CD4-positive, alpha-beta T cell treated with Interferon alpha-2 for 1 hour (primary cell): ENCODE results near the gene SCAMP1.
"Not testable (repeated sequence)": the region's sequence is repeated elsewhere in the genome, so short reads cannot be mapped to it uniquely, and the experiment has no call there.

ENCODE experiments used
- DNase-seq, 2 donors: peaks; one replicate each; pipeline ENCODE4 v3.0.0-alpha.2; 2020 to 2022

The SCAMP1 gene

DNA sequence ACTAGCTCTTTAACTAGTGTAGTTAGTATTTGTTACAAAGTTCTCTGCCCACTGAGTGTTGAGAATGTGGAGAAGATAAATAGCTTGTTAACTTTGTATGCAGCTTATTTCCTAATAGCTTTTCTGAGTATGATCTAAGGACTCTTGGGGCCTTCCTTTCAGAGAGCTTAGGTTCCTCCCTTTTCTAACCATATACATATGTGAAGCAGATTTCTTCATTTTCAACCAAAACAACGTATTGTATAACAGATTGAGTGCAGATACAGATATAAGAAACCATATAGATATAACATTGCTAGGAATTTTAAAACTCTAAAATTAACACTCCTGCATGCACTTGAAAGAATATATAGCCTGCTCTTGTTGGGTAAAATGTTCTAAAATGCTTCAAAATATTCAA lies 70.4 kb downstream of the SCAMP1 start:
- no peak for DNase-seq

DNA sequence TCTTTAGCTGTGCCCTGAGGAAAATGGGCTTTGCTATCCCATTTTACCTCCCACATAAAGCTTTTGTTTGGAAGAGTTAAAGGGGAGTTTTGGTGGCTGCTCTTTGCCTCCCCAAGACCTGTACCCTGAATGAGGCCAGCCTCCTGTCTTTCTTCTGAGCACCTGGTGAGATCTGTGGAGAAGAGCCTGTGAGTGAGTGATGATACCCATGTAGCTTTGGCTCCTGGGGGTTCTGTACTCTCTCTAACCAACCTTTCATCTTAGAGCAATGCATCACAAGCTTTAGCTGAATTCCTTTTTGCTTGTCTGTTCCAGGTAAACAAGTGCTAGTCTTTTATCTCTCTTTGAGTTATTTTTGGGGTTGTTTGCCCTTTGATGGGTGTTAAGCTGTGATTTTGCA lies 73.6 kb downstream of the SCAMP1 start:
- no peak for DNase-seq

DNA sequence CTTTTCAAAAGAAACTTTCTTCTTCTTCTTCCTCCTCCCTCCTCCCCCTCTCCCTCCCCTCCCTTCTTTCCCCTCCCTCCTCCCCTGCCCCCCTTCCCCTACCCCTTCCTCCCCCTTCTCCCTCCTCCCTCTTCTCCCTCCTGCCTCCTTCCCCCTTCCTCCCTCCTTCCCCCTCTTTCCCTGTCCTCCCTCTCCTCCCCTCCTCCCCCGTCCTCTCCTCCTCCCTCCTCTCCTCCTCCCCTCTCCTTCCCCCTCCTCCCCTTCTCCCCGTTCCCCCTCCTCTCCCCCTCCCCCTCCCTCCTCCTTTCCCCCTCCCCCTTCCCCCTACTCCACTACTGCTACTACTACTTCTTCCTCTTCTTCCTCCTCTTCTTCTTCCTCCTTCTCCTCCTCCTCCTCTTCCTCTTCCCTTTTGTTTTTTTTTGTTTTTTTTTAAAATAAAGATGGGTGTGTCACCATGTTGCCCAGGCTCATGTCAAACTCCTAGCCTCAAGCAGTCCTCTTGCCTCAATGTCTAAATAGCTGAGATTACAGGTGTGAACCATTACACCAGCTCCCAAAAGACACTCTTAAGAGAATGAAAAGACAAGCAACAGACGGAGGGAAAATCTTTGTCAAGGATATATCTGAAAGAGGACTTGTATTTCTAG lies 87.5 kb downstream of the SCAMP1 start:
- no peak for DNase-seq

DNA sequence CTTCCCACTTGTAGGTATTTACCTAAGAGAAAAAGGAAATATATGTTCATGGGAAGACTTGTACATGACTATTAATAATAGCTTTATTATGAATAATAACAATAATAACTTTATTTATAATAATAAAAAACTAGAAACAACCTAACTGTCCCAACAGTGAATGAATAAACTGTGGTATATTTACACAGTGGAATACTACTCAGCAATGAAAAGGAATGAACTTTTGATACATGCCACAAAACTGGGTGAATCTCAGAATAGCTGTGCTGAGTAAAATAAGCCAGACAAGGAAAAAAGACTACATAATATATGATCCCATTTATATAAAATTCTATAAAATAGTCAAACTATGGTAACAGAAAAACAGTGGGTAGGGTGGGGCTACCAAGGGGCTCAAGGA lies 88.7 kb downstream of the SCAMP1 start:
- DNase-seq, result no peak

DNA sequence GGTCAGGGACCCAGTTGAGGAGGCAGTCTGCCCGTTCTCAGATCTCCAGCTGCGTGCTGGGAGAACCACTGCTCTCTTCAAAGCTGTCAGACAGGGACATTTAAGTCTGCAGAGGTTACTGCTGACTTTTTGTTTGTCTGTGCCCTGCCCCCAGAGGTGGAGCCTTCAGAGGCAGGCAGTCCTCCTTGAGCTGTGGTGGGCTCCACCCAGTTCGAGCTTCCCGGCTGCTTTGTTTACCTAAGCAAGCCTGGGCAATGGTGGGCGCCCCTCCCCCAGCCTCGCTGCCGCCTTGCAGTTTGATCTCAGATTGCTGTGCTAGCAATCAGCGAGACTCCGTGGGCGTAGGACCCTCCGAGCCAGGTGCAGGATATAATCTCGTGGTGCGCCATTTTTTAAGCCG lies 97.1 kb downstream of the SCAMP1 start:
- not testable (repeated sequence) for DNase-seq

DNA sequence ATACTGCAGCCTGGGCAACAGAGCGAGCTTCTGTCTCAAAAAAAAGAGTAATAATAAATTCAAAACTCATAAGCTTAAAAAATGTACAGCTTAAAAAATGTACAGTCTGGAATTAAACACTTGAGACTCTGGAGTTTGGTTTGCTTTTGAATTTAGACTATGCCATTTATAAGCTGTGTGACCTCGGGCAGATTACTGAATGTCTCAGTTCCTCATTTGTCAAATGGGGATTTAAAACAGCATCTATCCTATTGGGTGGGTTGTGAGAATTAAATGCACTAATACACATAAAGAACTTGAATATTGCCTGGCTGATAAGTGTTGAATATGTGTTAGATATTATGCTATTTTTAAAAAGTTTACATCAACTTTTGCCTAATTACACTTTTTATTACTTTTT lies 98.4 kb downstream of the SCAMP1 start:
- DNase-seq, result no peak

DNA sequence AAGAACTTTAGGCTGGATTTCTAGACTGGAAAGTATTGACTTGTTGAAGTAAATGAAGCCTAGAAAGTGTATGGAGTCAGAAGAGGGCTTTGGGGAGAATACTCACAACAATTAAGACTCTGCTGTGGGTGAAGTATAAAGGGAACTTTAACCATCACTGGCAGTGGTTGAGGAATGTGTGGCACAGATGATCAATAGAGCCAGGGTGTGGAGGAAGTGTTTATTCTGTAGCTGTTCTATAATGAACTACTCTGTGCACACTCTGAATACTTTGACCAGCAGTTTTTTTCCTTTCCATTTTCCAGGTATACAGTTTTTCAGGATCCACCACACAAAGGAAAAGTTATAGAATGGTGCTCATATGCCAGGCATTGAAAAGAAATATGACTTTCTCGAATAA lies 106.7 kb downstream of the SCAMP1 start:
- DNase-seq, result no peak

DNA sequence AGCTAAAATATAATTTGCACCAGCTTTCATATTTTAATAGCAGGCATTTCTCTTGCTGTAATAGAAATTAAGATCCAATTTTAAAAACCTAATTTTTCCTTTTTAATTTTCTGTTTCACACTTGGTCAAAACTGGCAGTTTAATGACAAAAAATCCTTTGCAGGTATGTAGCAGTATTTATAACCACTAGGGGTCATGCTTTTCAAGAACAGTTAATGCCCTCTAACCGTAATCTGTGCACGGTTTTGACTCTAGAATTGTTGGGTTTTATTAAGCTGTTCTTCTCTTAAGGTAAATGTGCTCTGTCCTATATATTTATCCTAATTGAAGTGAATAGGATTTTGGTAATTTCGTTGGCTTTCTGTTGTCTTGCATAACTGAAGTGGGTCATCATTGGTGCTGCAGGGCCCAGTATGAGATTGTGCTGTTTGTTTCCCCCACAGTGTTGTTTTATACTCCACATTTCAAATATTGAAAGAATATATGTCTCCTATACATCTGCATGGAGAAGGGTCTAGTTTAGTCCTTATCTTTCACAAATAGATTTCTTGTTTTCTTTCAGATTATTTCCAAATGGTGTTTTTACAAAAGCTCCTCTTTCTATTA lies 107.4 kb downstream of the SCAMP1 start:
- DNase-seq, result peak in 1 of 2 donors; percentile 10

DNA sequence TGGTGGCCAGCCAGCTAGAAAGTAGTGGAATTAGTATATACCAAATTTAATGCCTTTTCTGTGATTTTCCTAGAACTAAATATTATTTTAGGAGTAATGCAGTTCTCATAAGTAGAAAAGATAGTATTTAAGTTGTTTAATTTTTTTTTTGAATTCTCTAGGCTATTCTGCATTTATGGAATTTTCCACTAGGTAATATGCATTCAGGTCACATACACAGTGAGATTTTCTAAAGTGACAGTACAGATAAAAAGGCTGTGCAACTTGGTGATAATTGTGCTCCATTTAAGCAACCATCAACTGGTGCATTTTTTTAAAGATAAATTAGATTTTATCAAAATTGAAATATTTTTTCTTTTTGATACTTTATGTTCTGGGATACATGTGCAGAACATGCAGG lies 111.5 kb downstream of the SCAMP1 start:
- DNase-seq, result no peak

DNA sequence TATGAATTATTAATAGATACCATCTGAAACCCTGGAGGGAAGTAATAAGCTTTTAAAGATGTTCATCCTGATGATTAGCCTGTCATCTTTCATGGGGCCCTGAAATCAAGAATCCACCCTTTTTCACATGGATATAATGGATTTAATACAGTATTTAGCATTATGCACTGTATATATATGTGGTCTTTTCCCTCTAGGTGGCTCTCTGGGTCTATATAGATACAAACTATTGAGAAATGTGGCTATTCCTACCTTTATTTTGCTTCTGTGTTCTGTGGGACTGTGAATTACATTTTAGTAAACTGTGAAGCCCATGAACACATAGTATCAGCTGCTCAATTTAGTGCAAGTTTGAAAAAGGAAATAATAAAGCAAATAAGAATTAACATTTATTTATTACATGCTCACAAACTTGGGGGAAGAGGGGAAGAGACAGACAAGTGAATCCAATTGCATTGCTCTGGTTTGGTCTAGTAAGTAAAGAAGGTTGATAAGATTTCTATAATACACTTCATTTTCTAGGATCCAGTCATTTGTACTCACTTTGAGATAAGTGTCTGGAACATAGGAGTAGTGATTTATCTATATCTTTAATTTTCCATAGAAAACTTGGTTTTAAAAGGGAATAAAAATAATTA lies 112.2 kb downstream of the SCAMP1 start:
- DNase-seq, result no peak

DNA sequence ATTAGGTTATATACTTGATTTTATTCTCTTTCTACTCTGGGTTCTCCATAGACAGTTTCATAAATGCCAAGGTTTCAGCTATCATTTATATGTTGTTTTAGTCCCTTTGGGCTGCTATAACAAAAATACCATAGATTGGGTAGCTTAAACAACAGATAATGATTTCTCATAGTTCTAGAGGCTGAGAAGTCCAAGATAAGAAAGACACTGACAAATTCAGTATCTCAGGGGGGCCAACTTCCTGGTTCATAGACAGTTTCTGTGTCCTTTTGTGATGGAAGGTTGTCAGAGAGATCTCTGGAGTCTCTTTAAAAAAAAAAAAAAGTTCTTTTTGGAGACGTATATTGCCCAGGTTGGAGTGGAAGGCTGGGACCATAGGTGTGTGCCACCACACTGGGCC lies 113.3 kb downstream of the SCAMP1 start:
- no peak for DNase-seq

DNA sequence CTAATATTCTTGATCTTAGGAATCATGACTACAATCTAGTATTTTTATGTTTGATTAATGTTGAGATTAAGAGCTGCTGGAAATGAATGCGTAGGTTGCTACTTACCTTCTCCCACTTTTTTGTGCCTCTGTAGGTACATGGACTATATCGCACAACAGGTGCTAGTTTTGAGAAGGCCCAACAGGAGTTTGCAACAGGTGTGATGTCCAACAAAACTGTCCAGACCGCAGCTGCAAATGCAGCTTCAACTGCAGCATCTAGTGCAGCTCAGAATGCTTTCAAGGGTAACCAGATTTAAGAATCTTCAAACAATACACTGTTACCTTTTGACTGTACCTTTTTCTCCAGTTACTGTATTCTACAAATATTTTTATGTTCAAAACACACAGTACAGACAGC lies 115.0 kb downstream of the SCAMP1 start:
- DNase-seq, result no peak

DNA sequence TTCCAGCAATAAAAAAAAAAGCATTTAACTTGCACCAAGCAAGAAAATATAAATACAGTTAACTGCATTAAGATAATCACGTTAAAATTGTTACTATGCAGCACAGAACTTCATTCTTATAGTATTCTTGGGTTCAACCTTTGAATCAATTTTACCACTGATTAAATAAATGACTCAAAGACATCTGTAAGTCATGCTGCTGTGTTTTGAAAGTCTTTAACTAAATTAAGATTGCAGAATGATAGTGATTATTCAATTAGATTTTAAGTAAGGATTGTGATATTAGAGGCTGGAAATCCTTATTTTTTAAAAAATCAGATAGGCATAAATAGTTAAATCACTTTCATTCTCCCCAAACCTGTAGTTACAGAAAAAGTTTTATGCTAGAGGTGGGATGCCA lies 116.4 kb downstream of the SCAMP1 start:
- DNase-seq, result no peak

DNA sequence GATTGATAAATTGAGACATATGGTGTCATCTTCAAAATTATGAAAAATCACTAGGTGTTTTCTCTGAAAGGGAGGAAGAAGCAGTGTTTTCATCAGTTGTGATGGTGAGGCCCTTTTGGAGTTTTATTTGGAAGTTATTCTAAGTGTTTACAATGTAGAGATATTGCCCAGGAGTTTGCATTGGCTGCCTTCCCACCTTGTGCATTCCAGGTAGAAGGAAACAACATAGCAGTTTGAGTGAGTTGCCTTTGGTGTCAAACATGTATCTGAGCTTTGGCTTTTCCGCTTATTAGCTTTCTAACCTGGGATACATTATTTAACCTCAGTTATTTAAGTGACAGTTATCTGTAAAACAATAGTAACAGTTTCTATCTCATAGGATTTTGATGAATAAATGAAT lies 122.5 kb downstream of the SCAMP1 start:
- no peak for DNase-seq

DNA sequence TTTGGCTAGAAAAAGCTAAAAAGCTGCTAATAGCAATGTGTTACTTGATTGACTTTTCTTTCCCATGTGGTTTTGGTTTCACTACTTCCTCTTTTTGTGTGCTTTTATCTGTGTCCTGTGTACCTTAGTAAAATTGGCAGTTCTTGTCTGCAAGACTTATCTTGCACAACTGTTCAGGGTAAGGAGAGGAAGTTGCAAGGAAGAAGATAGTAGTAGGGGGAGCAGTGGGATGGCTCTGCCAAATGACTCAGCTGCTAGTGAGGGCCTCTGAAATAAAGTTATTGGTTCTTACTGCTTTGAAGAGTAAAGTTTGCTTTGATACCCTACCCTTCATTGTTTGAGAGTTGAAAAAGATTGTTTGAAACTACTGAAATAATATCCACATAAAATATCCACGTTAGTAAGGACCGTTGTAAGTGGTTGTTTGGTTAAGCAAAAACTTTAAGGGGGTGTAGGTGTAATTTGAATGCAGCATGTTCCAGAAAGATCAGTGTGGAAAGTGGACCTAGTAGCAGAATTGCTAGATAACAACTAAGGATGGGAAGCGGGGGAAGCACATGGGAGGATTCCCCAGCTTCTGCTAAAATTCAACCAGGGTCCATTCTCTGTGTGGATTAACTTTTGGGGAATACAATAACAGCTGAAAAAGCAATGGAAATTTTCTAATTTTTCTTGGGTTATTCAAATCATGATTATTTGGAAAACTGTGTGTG lies 123.5 kb downstream of the SCAMP1 start:
- DNase-seq, result peak; percentile 13 to 18

DNA sequence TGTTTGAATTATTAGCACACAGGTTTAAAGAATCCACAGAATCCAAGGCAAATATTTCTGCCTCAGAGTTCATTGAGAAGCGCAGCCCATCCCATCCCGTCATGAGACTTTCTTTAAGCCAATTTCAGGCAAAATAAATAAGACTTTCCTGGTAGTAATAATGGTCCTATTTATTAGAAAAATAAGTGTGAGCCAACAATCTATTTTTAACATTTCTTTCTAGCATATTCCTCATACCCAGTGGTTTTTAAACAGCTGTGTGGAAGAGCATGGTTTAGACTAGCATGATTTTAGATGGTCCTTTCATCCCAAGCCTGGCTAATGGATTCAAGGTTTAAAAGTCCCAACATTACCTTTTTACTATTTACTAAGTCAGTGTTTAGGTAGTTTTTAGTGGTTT lies 125.8 kb downstream of the SCAMP1 start:
- no peak for DNase-seq

DNA sequence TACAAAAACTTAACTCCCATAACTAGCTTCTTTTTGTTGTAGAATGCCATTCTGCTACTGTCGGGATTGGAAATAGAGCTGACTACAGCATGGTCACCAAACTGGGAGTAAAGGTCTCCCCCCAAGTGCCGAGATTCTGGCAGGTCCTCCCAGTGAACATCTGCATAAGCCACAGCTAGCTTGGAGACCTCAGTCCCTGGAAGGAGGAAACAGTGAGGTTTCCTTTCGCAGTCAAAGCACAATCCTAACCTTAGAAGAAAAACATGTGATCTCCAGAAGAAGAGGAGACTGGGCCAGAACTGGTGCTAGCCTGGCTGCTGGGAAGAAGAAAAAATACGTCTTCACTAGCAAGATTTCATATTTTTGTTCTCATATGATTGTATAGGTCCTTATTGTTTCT lies 127.4 kb downstream of the SCAMP1 start:
- DNase-seq, result no peak

DNA sequence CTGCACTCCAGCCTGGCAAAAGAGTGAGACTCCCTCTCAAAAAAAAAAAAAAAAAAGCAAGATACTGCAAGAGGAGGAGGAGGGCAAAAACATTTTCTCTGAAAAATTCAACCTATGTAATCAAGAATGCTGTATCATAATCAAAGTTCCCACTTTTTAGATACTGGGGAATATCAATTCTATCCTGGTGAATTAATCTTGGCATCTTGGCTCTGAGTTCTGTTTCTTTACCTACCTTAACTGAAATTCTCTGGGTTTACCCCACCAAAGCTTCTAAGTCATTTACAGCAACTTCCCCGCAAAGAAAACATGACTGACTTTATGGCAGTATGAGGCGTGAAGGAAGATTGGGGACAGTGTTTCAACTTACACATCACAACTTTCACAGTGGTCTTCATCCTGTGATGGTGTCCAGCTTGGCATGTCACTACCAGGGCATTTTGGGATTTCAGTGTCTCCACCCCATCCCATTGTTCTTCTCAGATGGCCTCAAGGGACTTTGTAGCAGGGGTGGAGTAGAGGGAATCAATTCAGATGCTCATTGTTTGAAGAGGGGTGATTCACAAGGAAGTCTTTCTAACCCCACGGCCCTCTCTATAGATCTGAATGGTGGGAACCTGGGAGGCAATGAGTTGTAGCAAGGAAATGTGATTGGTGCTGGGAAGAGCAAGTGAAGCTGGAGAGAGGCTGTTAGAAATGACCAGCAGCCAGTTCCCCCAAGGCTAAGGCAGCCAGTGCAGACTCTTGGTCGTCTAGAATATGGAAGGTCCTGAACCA lies 130.5 kb downstream of the SCAMP1 start:
- no peak for DNase-seq

DNA sequence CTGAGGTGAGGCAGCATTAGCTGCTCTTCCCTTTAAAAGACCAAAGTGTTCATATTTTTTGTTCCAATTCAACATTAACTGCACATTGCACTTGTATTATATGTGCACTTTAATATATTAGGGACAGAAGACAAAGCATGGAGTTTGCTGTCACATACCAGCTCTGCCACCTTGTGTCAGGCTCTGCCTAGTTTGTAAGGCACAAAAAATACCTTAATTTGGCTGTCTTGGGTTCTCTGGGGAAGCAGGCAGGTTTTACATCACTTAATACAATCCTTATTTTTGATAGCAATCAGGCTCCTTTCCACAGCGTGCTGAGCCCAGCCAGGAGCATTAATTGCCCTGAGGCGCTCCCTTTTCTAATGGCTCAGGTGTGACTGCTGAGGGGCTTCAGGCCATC lies 131.8 kb downstream of the SCAMP1 start:
- DNase-seq, result no peak

DNA sequence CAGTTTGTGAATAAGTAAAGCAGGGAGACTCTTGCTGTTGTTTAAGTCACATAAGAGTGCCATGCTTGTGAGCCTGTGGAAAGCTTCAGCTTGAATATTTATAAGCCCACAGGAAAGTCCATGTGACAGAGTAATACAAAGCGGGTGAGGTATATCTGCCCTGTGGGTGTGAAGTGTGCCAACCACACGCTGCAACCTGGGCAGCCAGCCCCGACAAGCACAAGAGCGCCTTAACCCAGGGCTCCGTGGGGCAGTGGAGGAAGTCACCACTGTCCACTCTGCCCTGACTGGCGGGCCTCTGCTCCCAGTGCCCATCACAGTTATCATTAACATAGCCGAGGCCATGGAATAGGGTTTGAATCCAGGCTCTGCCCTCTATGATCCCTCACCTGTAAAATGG lies 132.2 kb downstream of the SCAMP1 start:
- DNase-seq, result no peak

DNA sequence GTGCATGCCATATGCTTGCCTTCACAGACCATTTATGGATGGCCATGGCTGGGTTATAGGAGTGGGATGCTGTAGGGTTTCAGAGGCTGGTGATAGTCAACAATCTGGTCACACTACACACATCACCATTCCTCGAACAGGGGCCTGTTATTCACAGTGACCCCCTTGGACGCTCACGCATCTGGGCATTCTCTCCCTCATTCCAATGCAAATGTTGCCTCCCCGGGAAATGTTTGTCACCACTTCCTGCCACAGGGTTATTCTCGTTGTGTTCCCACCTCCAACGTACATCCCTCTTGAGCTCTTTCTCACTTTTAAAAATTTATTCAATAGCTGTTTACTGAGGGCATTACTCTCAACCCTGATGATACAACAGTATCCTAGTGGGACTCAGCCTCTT lies 135.4 kb downstream of the SCAMP1 start:
- no peak for DNase-seq

DNA sequence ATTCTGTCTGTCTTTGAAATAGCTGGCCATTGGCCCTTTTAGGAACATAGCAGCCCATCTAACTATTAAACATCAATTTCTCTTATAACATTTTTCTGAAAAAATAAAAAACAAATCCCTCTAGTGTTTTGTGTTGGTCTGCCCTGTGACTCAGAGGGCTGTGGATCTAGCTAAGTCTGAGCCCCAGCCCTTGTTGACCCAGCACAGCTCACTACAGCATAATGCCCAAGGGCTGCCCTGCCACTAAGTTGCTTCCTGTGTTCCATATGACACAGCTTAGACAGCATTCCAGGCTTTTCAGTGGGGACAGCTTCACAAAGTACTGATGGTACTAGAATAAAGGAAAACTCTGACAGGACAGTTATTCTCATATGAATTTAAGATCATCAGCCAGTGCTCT lies 136.0 kb downstream of the SCAMP1 start:
- no peak for DNase-seq
